GM13976 (cell line): Measurements from ENCODE around the gene ELMOD1.

ENCODE experiments used
- DNase-seq: peaks from one replicate; pipeline ENCODE4 v3.0.0; 2012; ENCODE audit warnings: low spot score
- in situ Hi-C: fragments of 300-500 bp; cut with MboI; formaldehyde crosslinking; loops from one replicate; pipeline ENCODE4 v1.12.0; 2022; ENCODE audit warnings: low sequenced_read_pairs, mixed read lengths, inconsistent platforms; ENCODE audit not compliant: unreplicated experiment
- TF ChIP-seq, protein P1 (sequence below): IDR thresholded peaks from 2 replicates; pipeline ENCODE4 v1.5.1; 2012; ENCODE audit warnings: borderline replicate concordance, mild to moderate bottlenecking; ENCODE audit not compliant: insufficient read depth; ENCODE audit errors: extremely low read depth, missing control alignments, control extremely low read depth

Gene ELMOD1

DNA sequence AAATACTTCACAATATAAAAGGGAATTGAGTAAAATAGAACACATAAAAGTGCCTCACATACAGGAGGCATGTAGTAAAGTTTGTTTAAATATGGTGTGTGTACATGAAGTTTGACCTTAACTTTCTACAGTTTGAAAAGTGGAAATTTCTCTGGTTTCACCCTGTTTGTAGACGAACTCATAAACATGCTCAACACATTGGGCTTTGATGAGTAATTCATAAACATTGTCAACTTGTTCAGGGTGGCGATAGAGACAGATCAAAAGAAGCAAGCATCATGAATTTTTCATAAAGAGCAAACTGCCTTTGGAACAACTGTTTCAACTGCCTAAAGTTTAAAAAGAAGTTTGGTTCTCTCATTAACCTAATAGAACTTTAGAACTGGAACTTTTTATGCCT is 111.8 kb downstream of the ELMOD1 start:
- in situ Hi-C loops = no loop called here
- DNase-seq = no peak
- TF ChIP-seq, protein P1, sequence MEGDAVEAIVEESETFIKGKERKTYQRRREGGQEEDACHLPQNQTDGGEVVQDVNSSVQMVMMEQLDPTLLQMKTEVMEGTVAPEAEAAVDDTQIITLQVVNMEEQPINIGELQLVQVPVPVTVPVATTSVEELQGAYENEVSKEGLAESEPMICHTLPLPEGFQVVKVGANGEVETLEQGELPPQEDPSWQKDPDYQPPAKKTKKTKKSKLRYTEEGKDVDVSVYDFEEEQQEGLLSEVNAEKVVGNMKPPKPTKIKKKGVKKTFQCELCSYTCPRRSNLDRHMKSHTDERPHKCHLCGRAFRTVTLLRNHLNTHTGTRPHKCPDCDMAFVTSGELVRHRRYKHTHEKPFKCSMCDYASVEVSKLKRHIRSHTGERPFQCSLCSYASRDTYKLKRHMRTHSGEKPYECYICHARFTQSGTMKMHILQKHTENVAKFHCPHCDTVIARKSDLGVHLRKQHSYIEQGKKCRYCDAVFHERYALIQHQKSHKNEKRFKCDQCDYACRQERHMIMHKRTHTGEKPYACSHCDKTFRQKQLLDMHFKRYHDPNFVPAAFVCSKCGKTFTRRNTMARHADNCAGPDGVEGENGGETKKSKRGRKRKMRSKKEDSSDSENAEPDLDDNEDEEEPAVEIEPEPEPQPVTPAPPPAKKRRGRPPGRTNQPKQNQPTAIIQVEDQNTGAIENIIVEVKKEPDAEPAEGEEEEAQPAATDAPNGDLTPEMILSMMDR = no peak

DNA sequence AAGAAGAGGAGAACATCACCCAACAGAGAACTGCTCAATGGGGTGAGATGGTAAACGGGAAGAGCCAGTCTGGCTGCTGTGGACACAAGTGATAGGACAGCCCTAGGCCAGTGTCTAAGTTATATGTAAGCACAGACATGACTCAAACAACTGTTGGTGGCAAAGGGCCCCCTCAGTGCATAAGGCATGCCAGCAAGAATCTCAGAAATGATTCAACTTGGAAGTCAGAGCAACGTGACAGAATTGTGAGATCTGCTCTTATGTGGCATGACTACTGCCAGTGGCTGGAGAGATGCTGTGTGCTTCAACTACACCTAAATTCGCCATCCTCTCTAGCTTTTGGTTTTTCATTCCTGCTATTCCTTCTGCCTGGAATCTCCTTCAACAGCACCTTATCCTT is 113.5 kb downstream of the ELMOD1 start:
- DNase-seq = no peak
- TF ChIP-seq, protein P1 = no peak
- in situ Hi-C loops = no loop called here

DNA sequence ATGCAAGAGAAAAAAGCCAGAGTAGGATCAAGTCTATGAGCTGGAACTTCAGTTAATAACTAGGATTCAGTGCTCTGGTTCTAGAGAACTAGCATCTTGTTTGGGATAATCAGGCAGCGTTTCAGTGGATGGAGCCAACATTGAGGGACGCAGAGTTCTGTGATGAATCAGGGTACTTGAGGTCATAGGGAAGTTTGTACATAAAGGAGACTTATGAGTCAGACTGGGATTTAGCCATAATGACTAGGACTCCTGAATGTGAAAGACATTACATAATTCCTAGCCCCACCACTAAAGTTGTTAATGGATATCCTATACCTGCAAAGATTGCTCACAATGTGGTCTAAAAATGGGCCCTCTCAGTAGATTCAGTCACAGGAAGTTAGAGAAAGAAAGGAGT is 114.1 kb downstream of the ELMOD1 start:
- TF ChIP-seq, protein P1 = no peak
- DNase-seq = no peak
- in situ Hi-C loops = no loop called here

DNA sequence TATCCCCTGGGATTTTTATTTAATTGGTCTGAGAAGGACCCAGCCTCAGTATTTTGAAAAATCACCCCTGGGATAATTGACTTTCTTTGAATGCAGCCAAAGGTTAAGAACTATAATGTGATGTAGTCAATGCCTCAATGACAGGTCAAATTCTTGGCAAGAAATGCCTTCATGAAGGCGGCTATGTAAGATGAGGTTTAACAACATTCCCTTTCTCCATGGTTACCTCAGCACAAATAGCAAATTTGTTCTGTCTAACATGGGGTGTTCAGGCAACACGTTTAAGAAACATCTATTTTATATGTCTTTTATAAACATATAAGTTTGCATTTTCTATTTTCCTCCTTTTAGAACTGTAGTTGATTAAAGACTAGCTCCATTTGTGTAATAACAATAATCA is 115.6 kb downstream of the ELMOD1 start:
- TF ChIP-seq, protein P1 = no peak
- DNase-seq = no peak
- in situ Hi-C loops = no loop called here

DNA sequence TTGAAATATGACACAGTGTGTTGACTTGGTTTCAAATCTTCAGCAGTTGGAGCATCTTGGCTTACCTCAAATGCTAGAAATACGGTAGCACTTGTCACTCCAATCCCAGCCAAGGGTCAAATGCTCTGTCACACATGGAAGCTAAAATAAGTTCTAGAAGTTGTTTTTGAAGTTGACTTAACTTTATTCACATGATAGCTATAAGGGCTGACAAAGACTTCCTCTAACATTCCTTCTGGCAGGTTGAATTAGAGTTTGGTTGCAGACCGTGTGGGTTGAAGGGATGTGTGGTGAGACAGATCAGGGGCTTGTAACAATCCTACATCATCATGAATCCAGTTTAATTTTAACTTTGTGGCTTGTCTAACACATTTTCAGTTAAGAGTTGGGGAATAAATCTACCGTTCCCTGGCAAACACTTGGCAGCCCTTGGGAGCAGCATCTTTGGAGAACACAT is 116.3 kb downstream of the ELMOD1 start:
- DNase-seq = no peak
- in situ Hi-C loops = no loop called here
- TF ChIP-seq, protein P1 = no peak

DNA sequence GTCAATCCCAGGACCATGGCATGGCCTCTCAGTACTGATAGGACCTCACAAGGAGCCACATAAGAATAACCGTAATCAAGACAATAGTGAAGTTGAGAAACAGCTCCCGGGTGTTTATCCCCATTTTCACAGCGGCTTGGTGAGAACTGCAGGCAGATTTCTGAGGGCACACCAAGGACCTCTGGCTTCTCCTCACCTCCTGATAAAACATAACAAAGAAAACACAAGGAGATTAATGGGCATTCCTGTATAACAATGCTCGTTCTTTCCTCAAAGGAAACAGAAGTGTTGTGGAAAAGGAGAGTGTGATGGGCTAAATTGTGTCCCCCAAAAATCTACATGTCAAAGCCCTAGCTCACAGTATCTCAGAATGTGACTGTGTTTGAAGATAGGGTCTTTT is 116.9 kb downstream of the ELMOD1 start:
- TF ChIP-seq, protein P1 = no peak
- in situ Hi-C loops = no loop called here
- no peak for DNase-seq

DNA sequence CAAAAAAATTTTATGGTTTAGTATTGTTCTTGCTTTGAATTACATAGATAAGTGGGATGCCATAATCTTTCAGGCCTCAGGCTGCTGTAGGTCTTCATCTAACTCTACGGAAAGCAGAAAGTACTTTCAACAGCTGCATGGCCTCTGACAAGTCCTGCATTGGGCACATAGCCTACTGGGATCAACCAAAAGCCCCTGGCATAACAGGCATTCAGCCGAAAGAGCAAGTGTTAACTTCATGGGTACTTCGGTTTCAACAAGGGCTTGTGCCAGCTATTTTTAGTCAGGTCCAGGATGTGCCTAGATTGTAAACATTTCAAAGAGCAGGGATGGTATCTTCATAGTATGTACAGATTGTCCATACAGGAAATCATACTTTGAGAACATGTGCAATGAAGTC is 117.8 kb downstream of the ELMOD1 start:
- in situ Hi-C loops = no loop called here
- DNase-seq = no peak
- TF ChIP-seq, protein P1 = no peak
